GM23248 (cell line): ENCODE measurements around the gene LCN9. TPM values are rescaled to one million over a fixed set of nuclear protein-coding genes. Genes with fewer than 3 reads are reported as not detected.

Source experiments
- DNase-seq: peaks from one replicate; pipeline ENCODE4 v3.0.0-alpha.2; 2015
- H2AFZ ChIP-seq: fragments of 200-600 bp; sonication (generic); 2 replicates; pipeline ENCODE4 v1.6.1; 2016; ENCODE audit warnings: antibody characterized with exemption
- H3F3A ChIP-seq: fragments of 200-600 bp; sonication (generic); 2 replicates; pipeline ENCODE4 v1.6.1; 2016; ENCODE audit warnings: mild to moderate bottlenecking, antibody characterized with exemption, mixed run types; ENCODE audit not compliant: insufficient read depth
- H3K27ac ChIP-seq: fragments of 200-600 bp; sonication (generic); 2 replicates; pipeline ENCODE4 v1.5.1; 2016; ENCODE audit warnings: mild to moderate bottlenecking
- H3K27me3 ChIP-seq: fragments of 200-600 bp; sonication (generic); replicated peaks from 2 replicates; pipeline ENCODE4 v1.6.1; 2016; ENCODE audit warnings: mild to moderate bottlenecking; ENCODE audit not compliant: insufficient read depth
- H3K36me3 ChIP-seq: fragments of 200-600 bp; sonication (generic); 2 replicates; pipeline ENCODE4 v1.6.1; 2016; ENCODE audit warnings: low read depth, mild to moderate bottlenecking
- H3K4me1 ChIP-seq: fragments of 200-600 bp; sonication (generic); 2 replicates; pipeline ENCODE4 v1.6.1; 2016; ENCODE audit warnings: mild to moderate bottlenecking; ENCODE audit not compliant: insufficient read depth
- H3K4me2 ChIP-seq: fragments of 200-600 bp; sonication (generic); one replicate; pipeline ENCODE4 v1.6.1; 2016; ENCODE audit warnings: mild to moderate bottlenecking; ENCODE audit not compliant: unreplicated experiment
- H3K4me3 ChIP-seq: fragments of 200-600 bp; sonication (generic); 2 replicates; pipeline ENCODE4 v1.5.1; 2016; ENCODE audit warnings: mild to moderate bottlenecking
- H3K79me2 ChIP-seq: fragments of 200-600 bp; sonication (generic); 2 replicates; pipeline ENCODE4 v1.6.1; 2016; ENCODE audit warnings: mild to moderate bottlenecking; ENCODE audit not compliant: insufficient read depth
- H3K9ac ChIP-seq: fragments of 200-600 bp; sonication (generic); 2 replicates; pipeline ENCODE4 v1.6.1; 2016; ENCODE audit warnings: mild to moderate bottlenecking
- H3K9me2 ChIP-seq: fragments of 200-600 bp; sonication (generic); 2 replicates; pipeline ENCODE4 v1.6.1; 2016; ENCODE audit warnings: mixed run types, mild to moderate bottlenecking, moderate library complexity; ENCODE audit not compliant: insufficient read depth
- H3K9me3 ChIP-seq: fragments of 200-600 bp; sonication (generic); one replicate; pipeline ENCODE4 v1.6.1; 2017; ENCODE audit warnings: low read depth
- H4K20me1 ChIP-seq: fragments of 200-600 bp; sonication (generic); 2 replicates; pipeline ENCODE4 v1.6.0; 2016; ENCODE audit not compliant: insufficient read depth
- EZH2 ChIP-seq: fragments of 200-600 bp; sonication (generic); IDR thresholded peaks from 2 replicates; pipeline ENCODE4 v1.6.1; 2018; ENCODE audit warnings: antibody characterized with exemption, mild to moderate bottlenecking; ENCODE audit not compliant: insufficient read depth, poor library complexity, severe bottlenecking
- EZH2phosphoT487 ChIP-seq: fragments of 200-600 bp; sonication (generic); IDR thresholded peaks from 2 replicates; pipeline ENCODE4 v1.6.1; 2018; ENCODE audit warnings: antibody characterized with exemption, moderate library complexity, mild to moderate bottlenecking, low read depth; ENCODE audit not compliant: insufficient read depth
- WGBS, 2 experiments: methylation state at CpG; one replicate each; pipeline ENCODE4 v1.1.6; 2015 to 2017; ENCODE audit warnings: low lambda C conversion rate in 2 of 2, low coverage in 1 of 2; ENCODE audit errors: missing lambda C conversion rate in 2 of 2; 5-methylcytosine and 5-hydroxymethylcytosine counted together
- in situ Hi-C: fragments of 300-500 bp; cut with MboI; formaldehyde crosslinking; loops from 2 replicates; pipeline ENCODE4 v1.15.0; 2020
- polyA plus RNA-seq: library from polyadenylated mRNA; unstranded; fragments of >200 nt; fragmentation: Nextera tagmentation; extraction: Ambion mirVana; gene quantifications from 2 replicates; pipeline ENCODE4 v1.2.1, GENCODE V29; 2016
- total RNA-seq: library from RNA; depleted of rRNA; stranded (reverse); fragments of >200 nt; shearing (Covaris generic); gene quantifications from 2 replicates; pipeline ENCODE4 v1.2.3, GENCODE V29; 2014

The LCN9 gene
- total and polyA plus RNA-seq, 2 experiments from 2014 or later, result not detected

DNA sequence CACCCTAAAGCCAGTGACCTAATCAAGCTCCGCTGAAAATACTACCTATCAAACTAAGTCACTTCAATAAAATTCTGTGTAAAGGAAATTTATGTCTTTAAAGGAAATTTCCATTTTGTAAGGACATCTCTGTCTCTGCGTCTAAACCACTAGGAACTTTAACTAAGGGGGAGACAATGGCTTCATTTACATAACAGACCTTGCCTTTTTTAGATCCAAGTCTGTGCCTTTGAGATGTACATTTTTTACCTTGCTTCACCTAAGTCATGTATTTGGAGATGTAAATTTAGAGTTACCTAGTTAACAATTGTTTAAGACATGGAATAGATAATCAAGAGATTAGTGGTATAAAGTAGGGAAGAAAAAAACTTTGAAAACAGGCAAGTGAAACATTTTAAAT lies 13.6 kb upstream of the LCN9 start:
- no peak overlapping the region for H3K4me3 ChIP-seq
- H3K9ac ChIP-seq, result no peak overlapping the region
- H3K4me1 ChIP-seq, result no peaks in the 10 kb centered on the region
- H3K9me2 ChIP-seq, result no peaks in the 10 kb centered on the region
- DNase-seq, result no peak
- TF ChIP-seq EZH2 (no peak), EZH2phosphoT487 (no peak)
- H2AFZ ChIP-seq, result no peak overlapping the region
- H3K9me3 ChIP-seq, result peaks cover 6% of the 10 kb centered on the region
- H3F3A ChIP-seq, result no peaks in the 10 kb centered on the region
- no peaks in the 10 kb centered on the region for H3K79me2 ChIP-seq
- 49 to 57% methylated on average over 2 of the region's 2 CpGs for WGBS, 2 experiments
- in situ Hi-C loops, result no loop called here
- no peaks in the 10 kb centered on the region for H3K36me3 ChIP-seq
- no peak overlapping the region for H3K4me2 ChIP-seq
- H3K27ac ChIP-seq, result no peak overlapping the region
- peaks cover 9% of the 10 kb centered on the region; the same call in 1 of the 2 replicates for H3K27me3 ChIP-seq
- no peaks in the 10 kb centered on the region for H4K20me1 ChIP-seq

GRCh38 chr9:135650408-135650807 lies 12.7 kb upstream of the LCN9 start:
- Histone ChIP-seq H3K9me2 (no peaks in the 10 kb centered on the region), H3K4me3 (no peak overlapping the region), H2AFZ (no peak overlapping the region), H3K4me2 (no peak overlapping the region), H3K79me2 (no peaks in the 10 kb centered on the region), H3K36me3 (no peaks in the 10 kb centered on the region), H3K9ac (no peak overlapping the region), H3K9me3 (peaks cover 4% of the 10 kb centered on the region), H3F3A (no peaks in the 10 kb centered on the region), H3K27me3 (peaks cover 16% of the 10 kb centered on the region; the same call in 1 of the 2 replicates), H3K27ac (no peak overlapping the region), H4K20me1 (no peaks in the 10 kb centered on the region), H3K4me1 (no peaks in the 10 kb centered on the region)
- WGBS, 2 experiments, result 80 to 89% methylated on average over 13 to 17 of the region's 17 CpGs
- in situ Hi-C loops, result no loop called here
- DNase-seq, result no peak
- TF ChIP-seq EZH2 (no peak), EZH2phosphoT487 (no peak)

- no peak for TF ChIP-seq EZH2
- no peak for TF ChIP-seq EZH2phosphoT487
- Histone ChIP-seq H4K20me1 (no peaks in the 10 kb centered on the region), H2AFZ (no peak overlapping the region), H3K9me3 (no peaks in the 10 kb centered on the region), H3K9me2 (no peaks in the 10 kb centered on the region), H3K36me3 (no peaks in the 10 kb centered on the region), H3K27me3 (peaks cover 21% of the 10 kb centered on the region), H3K4me1 (no peaks in the 10 kb centered on the region), H3K4me2 (no peak overlapping the region), H3K9ac (no peak overlapping the region), H3K27ac (no peak overlapping the region), H3K79me2 (no peaks in the 10 kb centered on the region), H3K4me3 (no peak overlapping the region), H3F3A (no peaks in the 10 kb centered on the region)
- WGBS, 2 experiments, result 36 to 43% methylated on average over 6 to 8 of the region's 8 CpGs
- no peak for DNase-seq
- in situ Hi-C loops, result no loop called here
Measured at GRCh38 chr9:135655317-135655716, 7.8 kb upstream of the LCN9 start.

- H3K4me3 ChIP-seq, result no peak overlapping the region
- TF ChIP-seq EZH2 (no peak), EZH2phosphoT487 (no peak)
- H3K27me3 ChIP-seq, result peaks cover 21% of the 10 kb centered on the region
- no peaks in the 10 kb centered on the region for H3K36me3 ChIP-seq
- WGBS, 2 experiments, result 45 to 48% methylated on average over 15 of the region's 15 CpGs
- no peaks in the 10 kb centered on the region for H3K79me2 ChIP-seq
- no peak overlapping the region for H2AFZ ChIP-seq
- no peak overlapping the region for H3K27ac ChIP-seq
- H3K4me2 ChIP-seq, result no peak overlapping the region
- DNase-seq, result no peak
- H3F3A ChIP-seq, result no peaks in the 10 kb centered on the region
- in situ Hi-C loops, result no loop called here
- H3K9ac ChIP-seq, result no peak overlapping the region
- no peaks in the 10 kb centered on the region for H4K20me1 ChIP-seq
- no peaks in the 10 kb centered on the region for H3K9me2 ChIP-seq
- H3K9me3 ChIP-seq, result no peaks in the 10 kb centered on the region
- H3K4me1 ChIP-seq, result no peaks in the 10 kb centered on the region
Measured at GRCh38 chr9:135657416-135657815, 5.7 kb upstream of the LCN9 start.

- Histone ChIP-seq H3K9me2 (no peaks in the 10 kb centered on the region), H2AFZ (no peak overlapping the region), H3K4me1 (no peaks in the 10 kb centered on the region), H3K4me3 (no peak overlapping the region), H3F3A (no peaks in the 10 kb centered on the region), H3K9me3 (no peaks in the 10 kb centered on the region), H3K9ac (no peak overlapping the region), H4K20me1 (no peaks in the 10 kb centered on the region), H3K79me2 (no peaks in the 10 kb centered on the region), H3K4me2 (no peak overlapping the region), H3K27me3 (peaks cover 14% of the 10 kb centered on the region), H3K36me3 (no peaks in the 10 kb centered on the region), H3K27ac (no peak overlapping the region)
- in situ Hi-C loops, result no loop called here
- no peak for TF ChIP-seq EZH2phosphoT487
- no peak for TF ChIP-seq EZH2
- no peak for DNase-seq
- 66% methylated on average over 13 of the region's 13 CpGs for WGBS, 2 experiments
Measured at GRCh38 chr9:135659252-135659651, 3.9 kb upstream of the LCN9 start.
